Stomach (tissue), 4 donors: ENCODE results near the gene ONECUT2.

Experiments used
- POLR2A ChIP-seq, 4 donors: fragments of 450-650 bp; IDR thresholded peaks; one replicate each; pipeline ENCODE4 v1.6.1; 2016; ENCODE audit warnings: antibody characterized with exemption in 4 of 4, control low read depth in 2 of 4, mild to moderate bottlenecking in 1 of 4, moderate library complexity in 1 of 4
- TF ChIP-seq, protein P1 (sequence below), 7 experiments: fragments of 450-650 bp in 4 of 7; fragments of 200-600 bp in 3 of 7; sonication (generic) in 3 of 7; IDR thresholded peaks; one replicate each; pipeline ENCODE4 v1.5.1; 2016 to 2019; ENCODE audit warnings: antibody characterized with exemption in 7 of 7, control low read depth in 2 of 7, mild to moderate bottlenecking in 1 of 7

DNA sequence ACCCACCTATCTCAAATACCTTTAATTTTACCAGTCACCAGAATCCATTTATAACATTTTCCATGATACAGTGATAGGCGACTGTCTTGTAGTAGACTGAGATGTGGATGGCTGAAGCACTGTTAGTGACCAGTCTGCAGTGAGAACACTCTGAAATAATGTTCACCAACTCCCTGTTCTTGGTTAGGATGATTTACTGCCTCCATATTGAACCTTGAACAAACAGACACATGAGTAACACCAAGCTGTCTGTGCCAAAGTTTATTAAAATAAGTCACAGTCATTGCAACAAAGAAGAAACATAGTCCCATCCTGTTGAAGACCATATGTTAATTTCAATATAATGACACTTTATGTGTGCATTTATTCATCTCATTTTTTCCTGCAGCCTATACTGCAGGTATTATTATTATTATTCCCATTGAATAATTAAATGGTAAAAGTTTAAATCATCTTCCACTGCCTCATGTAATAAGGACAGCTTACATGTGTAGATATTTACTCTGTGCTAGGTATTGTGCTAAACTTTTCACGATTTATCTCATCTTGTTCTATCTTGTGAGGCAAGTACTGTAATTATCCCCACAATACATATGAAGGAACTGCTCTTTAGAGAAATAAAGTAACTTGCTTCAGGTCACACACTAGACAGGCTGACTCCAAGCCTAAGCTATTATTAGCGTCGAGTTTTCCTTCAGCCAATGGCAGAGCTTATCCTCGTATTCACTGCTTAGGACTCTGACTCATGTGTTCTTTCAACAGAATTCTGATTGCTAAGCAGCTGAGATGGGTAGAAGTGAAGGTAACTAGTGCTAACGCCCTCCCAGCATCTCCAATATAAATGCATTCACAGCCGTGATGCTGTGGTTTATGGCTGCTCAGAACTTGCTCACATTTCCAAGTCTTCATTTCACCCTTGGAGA, 62.5 kb downstream of the ONECUT2 start:
- TF ChIP-seq POLR2A (IDR thresholded peaks at IDR 0.05) = no peak
- TF ChIP-seq, protein P1, sequence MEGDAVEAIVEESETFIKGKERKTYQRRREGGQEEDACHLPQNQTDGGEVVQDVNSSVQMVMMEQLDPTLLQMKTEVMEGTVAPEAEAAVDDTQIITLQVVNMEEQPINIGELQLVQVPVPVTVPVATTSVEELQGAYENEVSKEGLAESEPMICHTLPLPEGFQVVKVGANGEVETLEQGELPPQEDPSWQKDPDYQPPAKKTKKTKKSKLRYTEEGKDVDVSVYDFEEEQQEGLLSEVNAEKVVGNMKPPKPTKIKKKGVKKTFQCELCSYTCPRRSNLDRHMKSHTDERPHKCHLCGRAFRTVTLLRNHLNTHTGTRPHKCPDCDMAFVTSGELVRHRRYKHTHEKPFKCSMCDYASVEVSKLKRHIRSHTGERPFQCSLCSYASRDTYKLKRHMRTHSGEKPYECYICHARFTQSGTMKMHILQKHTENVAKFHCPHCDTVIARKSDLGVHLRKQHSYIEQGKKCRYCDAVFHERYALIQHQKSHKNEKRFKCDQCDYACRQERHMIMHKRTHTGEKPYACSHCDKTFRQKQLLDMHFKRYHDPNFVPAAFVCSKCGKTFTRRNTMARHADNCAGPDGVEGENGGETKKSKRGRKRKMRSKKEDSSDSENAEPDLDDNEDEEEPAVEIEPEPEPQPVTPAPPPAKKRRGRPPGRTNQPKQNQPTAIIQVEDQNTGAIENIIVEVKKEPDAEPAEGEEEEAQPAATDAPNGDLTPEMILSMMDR (IDR thresholded peaks at IDR 0.05) = no peak
